IPS-NIHi7 (cell line): ENCODE data around the gene KCNG2.

Source experiments
- DNase-seq: peaks from one replicate; pipeline ENCODE4 v3.0.0; 2012; ENCODE audit warnings: mixed read lengths; ENCODE audit errors: extremely low spot score

The KCNG2 gene

GRCh38 chr18:79768745-79769144 lies 29.0 kb upstream of the KCNG2 start:
- no peak for DNase-seq

DNA sequence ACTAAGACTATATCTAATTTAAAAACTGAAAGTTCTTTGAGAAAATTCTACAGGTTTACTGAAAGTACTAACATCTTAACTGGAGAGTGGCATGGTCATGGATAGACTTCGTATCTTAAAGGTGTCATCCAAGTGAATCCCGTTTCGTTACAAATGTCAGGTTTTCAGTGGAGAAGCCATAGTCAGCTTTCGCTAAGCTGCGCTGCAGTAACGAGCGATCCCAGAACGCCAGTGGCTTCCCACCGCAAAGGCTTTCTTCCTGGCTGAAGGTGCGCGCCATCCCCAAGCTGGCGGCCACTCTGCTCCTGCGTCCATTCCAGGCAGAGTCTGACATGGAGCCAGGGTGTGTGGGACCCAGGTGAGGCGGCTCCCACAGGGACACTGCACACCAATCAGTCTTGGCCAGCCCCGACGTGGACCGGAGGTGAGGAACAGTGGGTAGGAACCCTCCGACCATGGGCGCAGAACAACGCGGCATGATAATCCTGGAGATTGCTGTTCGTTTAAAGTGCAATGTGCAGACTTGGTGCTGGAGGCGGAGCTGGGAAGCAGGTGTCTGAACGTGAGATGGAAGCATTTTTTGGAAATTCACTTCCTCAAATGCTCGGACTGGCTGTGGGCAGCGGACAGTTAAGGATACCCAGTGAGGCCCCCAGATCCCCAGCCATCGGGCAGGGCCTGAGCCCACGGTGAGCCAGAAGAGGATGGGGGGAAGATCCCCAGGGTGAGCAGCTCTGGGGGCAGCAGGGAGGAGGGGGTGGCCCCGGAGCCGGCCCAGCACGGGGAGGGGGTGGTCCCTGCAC lies 27.8 kb upstream of the KCNG2 start:
- DNase-seq = no peak

DNA sequence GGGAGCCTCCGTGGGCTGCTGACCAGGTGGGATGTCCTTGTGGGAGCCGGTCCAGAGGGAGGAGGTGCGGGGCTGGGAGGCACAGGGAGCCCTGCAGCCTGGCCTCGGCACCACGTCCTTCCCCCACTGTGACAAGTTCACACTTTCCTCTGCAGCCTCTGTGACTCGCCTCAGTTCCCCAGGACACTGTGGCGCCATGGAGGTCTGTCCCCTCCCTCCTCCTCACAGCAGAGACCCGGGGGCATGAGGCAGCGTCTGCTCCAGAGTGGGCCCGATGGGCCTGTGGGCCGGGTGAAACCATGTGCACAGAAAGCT lies 27.3 kb upstream of the KCNG2 start:
- no peak for DNase-seq

- no peak for DNase-seq
These were observed 26.9 kb upstream of the KCNG2 start for GRCh38 chr18:79770826-79771225.

DNA sequence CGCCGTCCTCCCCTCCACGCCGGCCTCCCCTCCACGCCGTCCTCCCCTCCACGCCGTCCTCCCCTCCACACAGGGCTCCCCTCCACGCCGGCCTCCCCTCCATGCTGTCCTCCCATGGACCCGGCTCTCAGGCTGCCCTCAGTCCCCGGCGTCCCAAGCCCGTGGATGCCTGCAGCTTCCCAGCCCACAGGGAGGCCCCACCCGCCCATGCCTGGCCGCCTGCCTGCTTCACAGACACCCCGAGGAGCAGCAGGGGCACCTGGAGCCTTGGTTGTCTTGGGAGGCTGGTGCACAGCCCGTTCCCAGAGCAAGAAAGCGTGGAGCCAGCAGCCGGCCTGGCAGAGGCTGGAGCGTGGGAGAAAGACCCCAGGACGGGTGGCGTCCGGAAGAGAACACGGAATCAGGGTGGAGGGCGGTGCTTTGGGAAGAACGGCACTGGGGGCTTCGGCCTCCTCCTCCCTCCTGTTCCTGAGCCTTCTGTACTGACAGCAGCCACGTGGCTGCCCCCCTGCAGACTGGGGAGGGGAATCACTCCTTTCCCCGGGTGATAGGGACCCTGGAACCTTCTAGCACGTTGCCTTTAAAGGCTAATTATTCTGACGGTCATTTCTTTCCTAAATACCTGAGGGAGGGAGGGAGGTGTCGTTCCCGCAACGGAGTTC lies 26.2 kb upstream of the KCNG2 start:
- no peak for DNase-seq

GRCh38 chr18:79772108-79772864 lies 25.5 kb upstream of the KCNG2 start:
- DNase-seq = no peak

DNA sequence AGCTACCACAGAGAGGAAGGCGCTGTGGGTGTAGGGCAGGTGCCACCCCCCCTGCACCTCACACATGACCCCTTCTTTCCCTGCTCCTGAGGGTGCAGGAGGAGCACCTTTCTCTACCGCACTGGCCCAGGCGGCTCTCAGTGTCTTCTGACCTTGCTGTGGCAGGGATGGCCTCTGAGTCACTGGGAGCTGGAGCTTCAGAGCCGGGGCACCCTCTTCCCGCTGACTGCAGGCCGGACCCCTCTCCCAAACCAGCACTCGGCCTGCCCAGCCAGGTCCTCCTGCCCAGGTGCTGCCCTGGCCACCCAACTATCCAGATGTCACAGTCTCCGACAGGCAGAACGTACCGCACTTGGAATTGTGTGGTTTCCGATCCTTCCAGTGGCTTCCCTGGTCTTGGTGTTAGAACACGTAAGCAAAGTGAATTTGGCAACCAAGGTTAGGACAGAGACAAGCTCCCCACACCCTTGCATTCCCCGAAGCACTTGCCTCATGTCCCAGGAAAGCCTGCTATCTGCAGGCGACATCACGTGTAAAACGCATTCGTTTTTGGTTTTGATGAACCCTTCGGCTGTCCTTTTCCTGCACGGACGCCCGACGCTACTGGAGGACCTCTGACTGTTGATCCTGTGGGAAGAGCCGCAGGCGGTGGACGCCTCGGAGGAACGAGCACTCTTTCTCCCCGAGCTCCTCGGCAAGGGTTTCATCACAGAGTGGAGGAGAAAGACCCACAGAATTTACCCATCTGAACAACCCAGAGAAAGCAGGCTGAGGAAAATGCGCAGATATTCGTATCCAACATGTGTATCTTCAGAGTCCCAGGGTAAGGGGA lies 24.7 kb upstream of the KCNG2 start:
- DNase-seq = no peak

DNA sequence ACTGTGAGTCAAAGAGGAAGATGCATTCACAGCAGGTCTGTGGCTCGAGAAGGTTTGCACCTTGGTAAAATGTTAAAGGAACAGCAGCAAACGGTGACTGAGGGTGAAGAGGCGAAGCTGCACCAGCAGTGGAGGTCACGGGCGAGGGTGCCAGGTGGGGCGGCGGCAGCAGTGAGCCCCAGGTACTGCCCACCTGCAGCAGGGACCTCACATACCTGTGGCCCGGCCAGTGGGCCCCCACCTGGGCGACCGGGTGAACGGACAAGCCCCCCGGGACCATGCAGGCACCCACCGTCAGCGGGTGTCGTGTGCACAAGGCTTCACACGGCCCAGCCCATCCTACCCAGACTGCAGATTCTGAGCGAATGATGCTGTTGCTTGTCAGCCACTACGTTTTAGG lies 23.6 kb upstream of the KCNG2 start:
- no peak for DNase-seq

GRCh38 chr18:79775441-79776221 lies 22.1 kb upstream of the KCNG2 start:
- DNase-seq = no peak

GRCh38 chr18:79776674-79777073 lies 21.1 kb upstream of the KCNG2 start:
- DNase-seq = no peak

GRCh38 chr18:79778291-79778791 lies 19.4 kb upstream of the KCNG2 start:
- no peak for DNase-seq

GRCh38 chr18:79779021-79779699 lies 18.6 kb upstream of the KCNG2 start:
- no peak for DNase-seq

- DNase-seq = no peak
These were observed 18.0 kb upstream of the KCNG2 start for GRCh38 chr18:79779700-79780190.

GRCh38 chr18:79780547-79780946 lies 17.2 kb upstream of the KCNG2 start:
- no peak for DNase-seq

DNA sequence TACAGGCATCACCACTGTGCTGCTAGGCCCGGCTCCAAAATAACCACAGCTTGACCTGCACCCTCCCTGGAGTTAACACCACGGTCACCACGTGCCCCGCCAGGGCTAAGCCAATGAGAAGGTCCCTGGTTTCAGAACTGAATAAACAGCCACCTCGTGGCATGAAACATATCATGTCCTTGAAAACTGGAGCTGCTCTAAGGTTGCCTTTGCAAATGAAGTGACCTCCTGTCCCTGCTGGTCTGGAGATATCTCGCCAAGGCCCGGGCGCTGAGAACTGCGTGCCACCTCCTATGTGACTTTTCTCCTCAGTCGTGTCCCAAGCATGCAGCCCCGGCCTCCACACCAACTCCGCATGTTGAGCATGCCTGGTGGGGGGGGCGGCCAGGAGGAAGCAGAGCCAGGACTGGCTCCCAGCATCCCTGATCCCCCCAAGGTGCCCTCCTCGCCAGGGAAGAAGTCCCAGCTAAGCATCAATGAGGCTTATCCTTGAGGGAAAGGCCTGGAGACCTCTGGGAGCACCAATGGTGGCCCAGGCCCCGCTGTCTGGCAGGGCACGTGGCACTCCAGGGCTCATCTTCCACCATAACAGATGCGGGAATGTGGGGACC lies 16.3 kb upstream of the KCNG2 start:
- no peak for DNase-seq

DNA sequence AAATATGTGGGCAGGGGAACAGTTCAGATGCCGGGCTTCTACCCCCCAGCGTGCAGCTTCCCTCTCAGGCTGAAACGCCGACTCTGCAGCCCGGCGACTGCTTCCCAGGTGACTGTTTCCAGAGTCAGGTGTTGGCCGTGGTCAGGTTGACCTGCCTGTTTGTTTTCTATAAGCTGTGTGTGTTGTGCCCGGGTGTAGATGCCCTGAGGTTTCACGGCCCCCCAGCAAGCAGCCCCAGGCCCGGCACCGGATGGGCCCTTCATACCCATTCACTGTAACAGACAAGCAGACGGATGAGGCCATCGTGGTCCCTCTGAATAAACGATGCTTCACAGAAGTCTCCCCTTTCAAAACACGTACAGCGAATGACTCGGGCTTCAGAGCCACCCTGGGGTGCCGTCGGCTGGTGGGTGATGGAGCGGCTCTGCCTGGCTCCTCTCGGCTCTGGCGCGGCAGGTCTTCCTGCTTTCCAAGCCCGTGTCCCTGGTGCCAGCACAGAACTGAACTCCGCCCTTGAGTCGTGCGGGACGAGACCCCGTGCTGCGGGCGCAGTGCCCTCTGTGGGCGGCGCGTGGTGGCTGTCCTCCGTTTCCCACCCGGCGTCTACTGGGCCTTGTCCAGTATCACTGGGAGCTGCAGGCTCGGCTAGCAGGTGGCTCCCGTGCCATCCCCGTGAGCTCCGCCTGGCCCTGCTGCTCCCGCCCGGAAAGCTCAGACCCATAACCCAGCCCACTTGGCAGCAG lies 15.0 kb upstream of the KCNG2 start:
- no peak for DNase-seq

GRCh38 chr18:79784071-79784913 lies 13.4 kb upstream of the KCNG2 start:
- DNase-seq = no peak
